GM21528 (cell line): ENCODE results near the gene ACP2.

Experiments used
- ATAC-seq: cut with Tn5 transposase; IDR thresholded peaks from one replicate; pipeline ENCODE4 v1.9.1; 2021; ENCODE audit warnings: mild to moderate bottlenecking, moderate library complexity; ENCODE audit not compliant: unreplicated experiment, low FRiP score

Gene ACP2

DNA sequence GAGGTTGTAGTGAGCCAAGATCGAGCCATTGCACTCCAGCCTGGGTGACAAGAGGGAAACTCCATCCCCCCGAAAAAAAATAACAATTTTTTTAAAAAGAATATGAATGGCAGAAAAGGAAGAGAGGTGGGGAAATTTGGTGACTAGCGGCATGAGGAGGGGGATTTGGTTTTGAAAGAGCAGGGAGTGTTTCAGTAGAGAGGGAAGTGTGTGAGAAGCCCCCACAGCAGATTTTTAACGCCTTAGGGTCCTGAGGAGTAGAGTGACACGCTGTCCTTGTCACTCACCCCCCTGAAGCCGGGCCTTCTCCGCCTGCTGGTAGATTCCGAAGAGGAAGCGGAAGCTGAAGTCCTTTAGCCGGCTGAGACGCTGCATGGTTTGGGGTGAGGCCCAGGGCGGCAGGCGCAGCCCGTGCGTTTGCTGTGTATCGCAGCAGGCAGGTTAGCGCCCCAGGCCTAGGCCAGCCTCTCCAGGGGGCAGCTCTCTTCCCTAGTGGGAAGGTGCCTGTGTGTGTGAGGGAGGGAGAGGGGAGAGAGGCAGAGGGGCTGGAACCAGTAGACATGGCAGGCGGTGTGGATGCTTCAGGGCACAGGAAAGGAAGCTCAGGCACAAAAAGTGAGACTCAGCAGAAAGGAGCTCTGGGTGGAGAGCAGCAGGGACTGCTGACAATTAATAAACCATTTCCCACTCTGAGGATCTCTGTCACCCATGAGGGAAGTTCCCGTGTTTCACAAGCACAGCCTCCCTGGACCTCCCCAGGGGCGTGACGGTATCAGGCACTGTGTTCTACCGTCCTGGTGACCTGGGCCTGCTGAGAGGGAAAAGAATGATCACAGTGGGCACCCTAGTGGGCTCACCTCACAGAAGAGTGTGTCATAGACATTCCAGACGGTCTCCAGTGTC is 3.9 kb downstream of the ACP2 start:
- no peak for ATAC-seq

DNA sequence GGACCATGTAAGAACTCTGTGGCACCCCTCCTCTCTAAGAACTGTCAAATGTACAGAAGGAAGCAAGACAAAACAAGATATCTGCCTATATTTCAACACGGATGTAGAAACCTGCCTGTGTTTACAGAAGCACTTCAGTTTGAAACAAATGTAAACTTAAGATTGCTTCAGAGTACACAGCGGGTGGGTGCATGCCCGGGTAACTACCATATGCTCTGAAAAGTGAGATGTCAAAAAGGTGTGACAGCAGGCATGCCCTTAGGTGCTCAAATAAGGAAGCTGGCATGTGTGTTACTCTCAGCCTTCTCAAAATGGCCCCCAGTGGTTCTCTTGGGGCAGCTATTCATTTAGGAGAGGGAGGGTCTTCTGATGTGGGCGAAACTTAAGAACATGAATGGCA is 5.2 kb downstream of the ACP2 start:
- ATAC-seq, result no peak

DNA sequence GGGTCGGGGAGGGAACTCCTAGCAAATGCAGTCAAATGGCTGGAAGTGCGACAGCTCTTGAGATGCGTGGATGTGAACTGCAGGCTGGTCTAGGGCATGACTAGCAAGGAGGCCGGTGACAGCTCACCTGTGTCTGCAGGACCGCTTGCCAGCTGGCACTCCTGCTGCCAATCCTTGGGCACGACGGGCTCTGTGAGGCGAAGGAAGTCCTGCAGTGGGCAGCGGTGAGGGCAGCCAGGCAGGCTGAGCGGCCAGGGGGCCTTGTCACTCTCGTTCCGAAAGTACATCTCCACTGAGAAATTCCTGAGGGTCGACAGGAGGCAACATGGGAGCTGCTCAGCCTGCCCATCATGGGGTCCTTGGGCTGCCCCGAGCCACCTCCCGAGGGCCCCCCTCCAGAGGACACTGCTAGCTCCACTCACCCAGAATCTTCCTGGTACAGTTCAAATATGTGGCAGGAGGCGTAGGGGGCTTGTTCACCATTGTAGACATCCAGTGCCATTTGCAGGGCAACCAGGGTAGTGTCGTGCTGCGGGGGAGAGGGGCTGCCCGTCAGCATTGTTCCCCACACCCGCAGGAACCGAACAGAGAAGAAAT is 5.9 kb downstream of the ACP2 start:
- no peak for ATAC-seq

DNA sequence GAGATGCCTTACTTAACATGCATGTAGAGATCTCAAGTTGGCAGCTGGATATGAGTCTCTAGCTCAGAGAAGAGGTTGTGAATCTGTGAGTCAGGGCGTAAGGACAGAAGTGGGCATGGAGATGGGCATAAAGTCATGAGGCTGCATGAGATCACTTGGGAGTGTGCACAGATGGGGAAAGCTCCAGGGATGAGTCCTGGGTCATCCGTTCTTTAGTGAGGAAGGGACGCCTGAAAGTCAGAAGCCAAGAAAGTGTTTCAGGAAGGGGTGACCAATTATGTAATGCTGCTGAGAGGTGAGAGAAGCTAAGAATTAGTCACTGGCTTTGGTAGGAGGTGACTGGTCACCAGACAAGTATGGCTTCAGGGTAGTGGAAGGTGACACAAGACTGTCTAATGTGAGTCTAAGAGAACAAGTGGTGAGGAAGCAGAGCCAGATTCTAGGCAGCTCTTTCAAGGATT is 6.7 kb downstream of the ACP2 start:
- ATAC-seq, result no peak

DNA sequence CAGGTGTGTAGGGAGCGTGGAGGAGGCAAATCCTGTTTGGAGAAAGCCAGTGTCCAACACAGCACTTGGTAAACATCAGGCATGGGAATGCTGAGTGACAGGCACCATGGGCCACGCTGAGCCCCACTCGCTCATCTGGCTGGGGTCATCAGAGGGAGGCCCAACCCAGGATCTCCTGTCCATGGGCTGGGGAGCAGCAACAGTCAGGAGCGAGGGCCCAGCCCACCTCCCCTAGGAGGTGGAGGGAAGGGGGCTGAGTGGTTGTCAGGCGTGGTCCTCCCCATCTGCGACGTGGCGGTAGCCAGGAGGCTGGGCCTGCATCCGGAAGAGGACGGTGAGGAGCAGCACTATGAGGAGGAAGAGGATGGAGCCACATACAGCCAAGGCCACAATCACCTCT is 8.8 kb downstream of the ACP2 start:
- ATAC-seq, result no peak

DNA sequence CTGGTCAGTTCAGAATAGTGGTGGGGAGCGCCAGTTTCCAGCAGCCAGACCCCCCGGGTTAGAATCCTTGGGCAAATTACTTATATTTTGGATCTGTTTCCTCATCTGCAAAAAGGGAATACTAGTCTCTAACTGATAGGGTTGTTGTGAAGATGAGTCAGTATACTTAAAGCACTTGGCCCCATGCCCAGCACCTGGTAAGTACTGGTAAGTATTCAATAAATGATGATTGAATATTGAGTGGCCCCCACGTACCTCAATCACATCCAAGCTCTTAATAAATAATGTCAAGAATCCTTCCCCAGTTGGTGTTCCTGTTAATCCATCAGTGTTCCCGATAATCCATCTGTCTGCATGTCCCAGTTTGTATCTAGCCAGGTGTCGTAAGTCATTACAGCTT is 12.1 kb downstream of the ACP2 start:
- no peak for ATAC-seq

DNA sequence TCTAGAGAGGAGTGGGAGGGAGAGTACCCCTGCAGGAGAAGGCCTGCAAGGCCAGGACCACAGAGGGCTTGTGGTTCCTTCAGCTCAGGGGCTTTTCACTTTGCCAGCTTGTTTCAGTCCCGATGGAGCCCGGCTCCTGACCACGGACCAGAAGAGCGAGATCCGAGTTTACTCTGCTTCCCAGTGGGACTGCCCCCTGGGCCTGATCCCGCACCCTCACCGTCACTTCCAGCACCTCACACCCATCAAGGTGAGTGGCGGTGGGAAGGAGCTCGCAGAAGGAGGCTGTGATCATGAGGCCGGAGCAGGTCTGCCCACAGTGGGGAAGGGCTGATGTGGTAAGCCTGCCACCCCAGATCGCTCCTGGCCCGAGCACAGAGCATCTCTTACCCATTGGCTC is 13.5 kb downstream of the ACP2 start:
- ATAC-seq, result no peak

DNA sequence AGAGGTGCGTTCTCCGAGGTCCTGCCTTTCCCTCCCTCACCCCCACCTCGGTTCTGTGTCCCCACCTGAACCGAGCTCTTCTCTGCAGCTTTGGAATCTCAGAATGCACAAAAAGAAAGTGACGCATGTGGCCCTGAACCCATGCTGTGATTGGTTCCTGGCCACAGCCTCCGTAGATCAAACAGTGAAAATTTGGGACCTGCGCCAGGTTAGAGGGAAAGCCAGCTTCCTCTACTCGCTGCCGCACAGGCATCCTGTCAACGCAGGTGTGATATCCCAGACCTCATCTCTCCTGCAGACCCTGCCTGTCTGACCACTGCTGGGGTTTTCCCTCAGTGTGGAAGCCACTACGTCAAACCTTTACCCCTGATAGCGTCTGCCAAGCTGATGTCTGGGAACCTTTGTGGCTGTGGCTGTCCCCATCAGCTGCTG is 13.9 kb downstream of the ACP2 start:
- ATAC-seq, result no peak

DNA sequence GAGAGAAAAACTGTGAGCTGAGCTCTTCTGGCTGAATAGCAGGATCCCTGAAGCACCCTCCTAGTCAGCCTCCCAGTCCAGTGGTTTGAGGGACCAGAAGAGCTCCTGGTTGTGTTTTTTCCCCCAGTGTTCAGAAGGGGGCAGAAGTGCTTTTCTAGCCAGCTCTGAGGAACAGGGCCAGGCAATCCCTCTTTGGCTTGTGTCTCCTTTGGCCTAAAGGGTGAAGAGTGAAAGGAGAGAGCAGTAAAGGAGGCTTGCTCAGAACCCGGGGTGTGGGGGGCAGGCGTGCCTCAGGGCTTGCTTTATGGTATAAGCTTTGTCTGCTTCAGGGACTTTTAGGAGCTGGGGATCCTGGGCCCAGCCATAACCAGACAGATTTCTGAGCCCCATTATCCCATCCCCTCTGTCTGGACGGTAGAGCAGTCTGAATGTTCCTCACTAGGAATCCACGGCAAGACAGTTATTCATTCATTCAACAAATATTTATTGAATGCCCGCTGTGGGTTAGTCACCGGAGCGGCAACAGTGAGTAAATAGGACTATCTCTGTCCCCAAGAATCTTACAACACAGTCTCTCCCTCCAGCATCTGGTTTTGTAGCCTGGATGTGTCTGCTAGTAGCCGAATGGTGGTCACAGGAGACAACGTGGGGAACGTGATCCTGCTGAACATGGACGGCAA is 14.5 kb downstream of the ACP2 start:
- ATAC-seq, result no peak

DNA sequence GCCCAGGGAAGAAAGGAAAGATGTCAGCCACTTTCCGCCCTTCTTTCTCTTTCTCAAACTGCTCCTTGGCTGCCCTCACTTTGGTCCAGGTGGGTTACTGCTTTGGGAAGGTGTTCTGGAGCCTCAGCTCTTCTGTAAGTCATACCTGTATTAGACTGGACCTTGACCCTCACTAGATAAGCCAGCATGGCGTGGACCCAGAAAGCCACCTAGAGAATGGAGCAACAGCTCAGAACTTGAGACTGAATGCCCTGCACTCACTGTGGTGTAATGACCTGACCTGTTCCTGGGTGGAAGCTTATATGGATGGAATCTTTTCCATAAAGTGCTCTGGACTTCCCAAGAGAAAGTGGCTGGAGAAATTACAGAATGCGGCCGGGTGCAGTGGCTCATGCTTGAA is 15.6 kb downstream of the ACP2 start:
- no peak for ATAC-seq

DNA sequence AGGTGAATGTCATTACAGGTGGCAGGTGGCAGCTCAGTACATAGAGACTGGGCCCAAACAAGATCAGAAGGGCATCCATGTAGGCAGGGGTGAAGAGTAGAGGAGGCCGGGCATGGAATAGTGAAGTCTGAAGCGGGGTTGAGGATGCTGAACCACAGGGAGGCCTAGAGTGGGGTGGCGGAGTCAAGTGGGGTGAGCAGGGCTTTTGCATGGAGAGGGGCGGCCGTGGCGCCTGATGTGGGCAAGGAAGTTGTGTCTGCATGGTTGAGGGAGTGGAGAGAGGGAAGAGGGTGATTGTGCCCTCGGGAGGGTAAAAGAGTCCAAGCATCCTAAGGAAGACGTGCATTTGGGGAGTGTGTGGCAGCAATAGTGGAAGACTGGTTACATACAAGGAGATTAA is 19.5 kb downstream of the ACP2 start:
- no peak for ATAC-seq

DNA sequence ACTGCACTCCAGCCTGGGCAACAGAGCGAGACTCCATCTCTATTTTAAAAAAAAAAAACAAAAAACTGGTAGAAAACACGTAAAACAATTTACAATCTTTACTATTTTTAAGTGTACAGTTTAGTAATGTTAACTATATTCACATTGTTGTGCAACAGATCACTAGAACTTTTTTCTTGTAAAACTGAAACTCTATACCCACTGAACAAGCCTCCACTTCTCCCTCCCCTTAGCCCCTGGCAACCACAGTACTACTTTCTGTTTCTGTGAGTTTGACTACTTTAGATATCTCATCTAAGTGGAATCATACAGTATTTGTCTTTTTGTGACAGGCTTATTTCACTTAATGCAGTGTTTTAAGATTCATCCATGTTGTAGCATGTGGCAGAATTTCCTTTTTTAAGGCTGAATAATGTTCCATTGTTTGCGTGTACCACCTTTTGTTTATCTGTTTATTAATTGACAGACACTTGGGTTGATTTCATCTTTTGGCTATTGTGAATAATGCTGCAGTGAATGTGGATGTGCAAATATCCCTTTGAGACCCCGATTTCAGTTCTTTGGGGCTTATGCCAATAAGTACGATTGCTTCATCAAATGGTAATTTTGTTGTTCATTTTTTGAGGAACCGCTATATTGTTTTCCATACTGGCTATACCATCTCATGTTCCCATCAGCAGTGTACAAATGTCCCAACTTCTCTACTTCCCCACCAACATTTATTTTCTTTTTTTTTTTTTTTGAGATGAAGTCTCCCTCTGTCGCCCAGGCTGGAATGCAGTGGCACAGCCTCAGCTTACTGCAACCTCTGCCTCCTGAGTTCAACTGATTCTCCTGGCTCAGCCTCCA is 22.8 kb downstream of the ACP2 start:
- ATAC-seq, result no peak

DNA sequence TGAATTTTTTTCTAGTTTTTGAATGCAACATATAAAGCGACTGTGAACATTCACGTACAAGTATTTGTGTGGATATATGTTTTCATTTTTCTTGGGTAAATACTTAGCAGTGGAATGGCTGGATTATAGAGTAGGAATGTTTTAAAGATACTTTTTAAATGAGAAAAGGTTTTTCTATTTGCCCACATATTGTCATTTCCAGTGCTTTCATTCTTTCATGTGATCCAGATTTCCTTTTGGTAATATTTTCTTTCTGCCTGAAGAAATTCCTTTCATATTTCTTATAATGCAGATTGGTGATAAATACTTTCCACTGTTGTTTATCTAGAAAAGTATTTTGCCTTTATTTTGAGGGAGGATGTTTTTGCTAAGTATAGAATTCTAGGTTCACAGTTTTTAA is 25.9 kb downstream of the ACP2 start:
- no peak for ATAC-seq

DNA sequence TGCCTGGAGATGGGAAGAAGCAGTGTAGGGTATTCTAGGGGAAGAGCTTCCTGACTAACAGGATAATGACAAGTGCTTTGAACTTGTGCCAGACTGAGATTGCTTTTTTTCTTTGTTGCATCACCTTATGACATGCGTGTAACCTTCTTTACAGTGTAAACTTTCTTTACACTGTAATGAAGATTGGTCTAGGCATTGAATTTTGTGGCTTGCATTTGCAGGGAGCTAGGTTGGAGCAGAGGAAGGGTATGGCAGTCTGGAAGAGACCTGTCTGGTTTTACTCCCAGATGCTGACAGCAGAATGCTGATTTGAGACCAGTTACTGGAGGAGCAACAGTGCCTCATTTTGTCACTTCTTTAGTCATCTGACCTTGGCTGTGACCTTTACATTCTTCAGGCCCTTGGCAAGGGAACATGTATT is 28.2 kb downstream of the ACP2 start:
- no peak for ATAC-seq

DNA sequence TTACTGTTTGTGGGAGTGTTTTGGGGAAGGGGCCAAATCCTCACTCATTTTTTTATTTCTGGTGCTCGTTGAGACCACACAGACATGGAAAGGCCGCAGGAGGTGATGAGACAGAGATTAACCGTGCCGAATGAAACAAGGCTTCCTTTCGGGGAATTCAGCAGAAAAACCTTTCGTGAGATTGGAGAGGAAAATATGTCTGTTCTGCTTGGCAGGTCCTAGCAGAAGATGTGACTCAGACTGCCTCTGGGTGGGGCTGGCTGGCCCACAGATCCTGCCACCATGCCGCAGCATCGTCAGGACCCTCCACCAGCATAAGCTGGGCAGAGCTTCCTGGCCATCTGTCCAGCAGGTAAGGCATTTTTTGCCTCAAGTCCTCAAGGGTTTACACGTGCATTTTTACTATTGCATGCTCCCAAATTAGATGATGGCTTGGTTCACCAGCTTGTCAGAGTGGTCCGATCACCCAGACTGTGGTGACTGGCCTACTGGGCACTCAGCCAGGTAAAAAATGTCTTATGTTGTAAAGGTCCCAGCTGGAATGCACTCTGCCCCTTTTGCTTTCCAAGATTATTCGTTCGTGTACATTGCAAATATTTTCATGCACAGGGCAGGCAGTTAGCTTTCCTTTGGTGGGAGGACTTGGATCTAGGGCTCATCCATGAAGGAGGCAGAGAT is 32.4 kb downstream of the ACP2 start:
- ATAC-seq, result no peak

DNA sequence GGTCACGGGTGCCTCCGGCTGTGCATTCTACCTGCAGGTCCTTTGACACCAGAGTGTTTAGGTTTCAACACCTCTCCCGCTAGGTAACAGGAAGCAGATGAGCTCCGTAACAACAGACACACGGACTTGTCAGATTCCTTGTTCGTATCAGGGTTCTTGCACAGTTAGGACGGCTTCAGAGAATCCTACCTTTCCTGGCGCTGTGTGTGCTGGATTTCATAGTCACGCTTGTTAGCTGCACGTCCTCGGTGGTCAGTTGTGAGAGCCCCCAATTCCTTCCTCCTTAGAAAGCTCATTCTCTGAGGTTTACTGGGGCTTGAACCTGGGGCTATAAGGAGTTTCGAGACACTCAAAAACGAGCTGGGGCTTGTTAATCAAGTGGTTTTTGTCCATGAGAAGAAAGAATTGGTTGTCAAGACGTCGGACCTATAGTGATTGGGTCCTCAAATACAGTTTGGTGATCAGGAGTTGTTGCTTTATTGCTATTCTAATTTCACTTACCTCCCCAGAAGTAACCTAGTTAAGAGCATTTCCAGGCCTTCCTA is 33.2 kb downstream of the ACP2 start:
- ATAC-seq, result no peak

DNA sequence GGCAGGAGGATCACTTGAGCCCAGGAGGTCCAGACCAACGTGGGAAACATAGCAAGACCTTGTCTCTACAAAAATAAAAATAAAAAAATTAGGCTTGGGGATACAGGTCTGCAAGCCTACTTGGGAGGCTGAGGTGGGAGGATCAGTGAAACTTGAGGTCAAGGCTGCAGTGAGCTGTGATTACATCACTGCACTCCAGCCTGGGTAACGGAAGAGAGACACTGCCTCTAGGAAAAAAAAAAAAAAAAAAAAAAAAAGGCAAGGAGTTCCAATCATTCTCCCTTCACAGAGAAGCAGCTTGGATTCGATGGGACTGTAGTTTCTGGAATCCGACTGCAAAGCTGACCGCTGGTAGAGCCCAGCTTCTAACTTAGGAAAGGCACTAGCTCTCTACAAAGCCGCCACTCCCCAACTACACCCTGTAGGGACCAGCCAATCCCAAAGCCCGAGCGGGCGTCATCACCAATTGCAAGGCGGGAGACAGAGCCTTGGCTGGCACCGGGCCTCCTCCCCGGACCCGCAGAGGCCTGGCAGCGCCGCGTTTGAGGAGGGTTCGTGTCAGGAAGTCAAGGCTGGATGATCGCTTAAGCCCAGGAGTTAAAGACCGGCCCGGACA is 34.6 kb downstream of the ACP2 start:
- ATAC-seq, result peak; percentile 66

DNA sequence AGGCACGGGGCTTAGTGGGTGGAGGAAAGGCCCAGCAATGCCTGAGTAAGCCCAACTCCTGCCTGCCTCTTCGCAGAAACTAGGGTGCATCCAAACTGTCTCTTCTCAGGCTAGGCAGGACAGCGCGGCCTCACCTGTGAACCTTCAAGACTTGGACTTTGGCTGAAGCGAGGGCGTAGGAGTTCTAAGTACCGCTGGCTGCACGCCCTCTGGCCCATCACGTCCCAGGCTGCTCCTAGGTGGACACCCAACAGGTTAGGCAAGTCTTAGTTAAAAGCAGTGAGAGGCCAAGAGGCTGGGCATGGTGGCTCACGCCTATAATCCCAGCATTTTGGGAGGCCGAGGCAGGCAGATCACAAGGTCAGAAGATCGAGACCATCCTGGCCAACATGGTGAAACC is 35.7 kb downstream of the ACP2 start:
- no peak for ATAC-seq

DNA sequence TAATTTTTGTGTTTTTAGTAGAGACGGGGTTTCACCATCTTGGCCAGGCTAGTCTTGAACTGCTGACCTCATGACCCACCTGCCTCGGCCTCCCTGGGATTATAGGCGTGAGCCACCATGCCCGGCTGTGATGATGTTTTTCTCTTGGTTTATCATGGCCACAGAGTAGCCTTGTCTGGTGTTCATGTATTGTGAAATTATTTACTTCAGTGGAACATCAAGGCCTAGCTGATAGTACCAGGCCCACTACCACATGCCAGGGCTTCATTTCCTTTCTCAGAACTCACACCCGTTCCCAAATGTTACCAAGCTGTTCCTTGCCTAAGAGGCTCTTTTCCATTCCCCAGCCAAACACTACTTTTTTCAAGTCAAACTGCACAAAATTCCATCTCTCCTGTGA is 40.0 kb downstream of the ACP2 start:
- no peak for ATAC-seq
